Left lung (tissue), 10 donors: ENCODE measurements around the gene ZFP64. TPM values are rescaled to one million over a fixed set of nuclear protein-coding genes. Genes with fewer than 3 reads are reported as not detected.
A peak's percentile ranks its signal among the peaks of the same experiment; 100 is the strongest.

Source experiments
- ATAC-seq: fragments of 200-7000 bp; cut with Tn5 transposase; one replicate; pipeline ENCODE4 v1.9.1; 2020; ENCODE audit warnings: moderate library complexity
- DNase-seq, 4 donors: peaks; one replicate each; pipeline ENCODE4 v3.0.0-alpha.2; 2013 to 2020
- H3K27ac ChIP-seq, 2 donors: fragments of 200-600 bp; sonication (generic) in 1 of 2; one replicate each; pipeline versions ENCODE4 v1.5.0 to v1.8.0; 2020 to 2021
- H3K27me3 ChIP-seq, 2 donors: fragments of 200-600 bp; sonication (generic) in 1 of 2; one replicate each; pipeline versions ENCODE4 v1.5.0 to v1.8.0; 2020 to 2021
- H3K36me3 ChIP-seq, 2 donors: fragments of 200-600 bp; sonication (generic) in 1 of 2; one replicate each; pipeline versions ENCODE4 v1.5.0 to v1.8.0; 2020 to 2021
- H3K4me1 ChIP-seq, 2 donors: fragments of 200-600 bp; one replicate each; pipeline ENCODE4 v1.8.0; 2021
- H3K4me3 ChIP-seq, 2 donors: fragments of 200-600 bp; sonication (generic) in 1 of 2; one replicate each; pipeline versions ENCODE4 v1.5.0 to v1.8.0; 2020 to 2021; ENCODE audit warnings: mild to moderate bottlenecking in 1 of 2
- H3K9me3 ChIP-seq, 2 donors: fragments of 200-600 bp; sonication (generic) in 1 of 2; one replicate each; pipeline versions ENCODE4 v1.5.0 to v1.8.0; 2020 to 2021
- CTCF ChIP-seq, 2 donors: fragments of 200-600 bp; sonication (generic) in 1 of 2; IDR thresholded peaks; one replicate each; pipeline versions ENCODE4 v1.5.0 to v1.8.0; 2021; ENCODE audit warnings: antibody characterized with exemption in 2 of 2
- intact Hi-C, 2 donors: fragments of 100-400 bp; cut with DNase I; formaldehyde crosslinking; loops; one replicate each; pipeline versions ENCODE4 v1.11.2 to v1.14.2; 2022
- polyA plus RNA-seq, 6 donors: library from polyadenylated mRNA; unstranded; fragments of 120-200 nt; gene quantifications; one replicate each; pipeline ENCODE4 v1.2.1, GENCODE V29; 2013; ENCODE audit not compliant: insufficient read length in 6 of 6
- total RNA-seq, 2 donors: library from RNA; stranded (reverse); fragmentation: NEBNext Ultra II Directional; extraction: Animal tissue kit (Norgen Biotek cat#: 25700); gene quantifications; one replicate each; pipeline ENCODE4 v1.2.1, GENCODE V29; 2021
- donor health status: DM: no; HTN: yes; CAD: no.
- donor health status: DM: no; HTN: no; CAD: no.

Gene ZFP64
- total and polyA plus RNA-seq, 8 donors: 10.8 to 22.1 (median 18.7) TPM

DNA sequence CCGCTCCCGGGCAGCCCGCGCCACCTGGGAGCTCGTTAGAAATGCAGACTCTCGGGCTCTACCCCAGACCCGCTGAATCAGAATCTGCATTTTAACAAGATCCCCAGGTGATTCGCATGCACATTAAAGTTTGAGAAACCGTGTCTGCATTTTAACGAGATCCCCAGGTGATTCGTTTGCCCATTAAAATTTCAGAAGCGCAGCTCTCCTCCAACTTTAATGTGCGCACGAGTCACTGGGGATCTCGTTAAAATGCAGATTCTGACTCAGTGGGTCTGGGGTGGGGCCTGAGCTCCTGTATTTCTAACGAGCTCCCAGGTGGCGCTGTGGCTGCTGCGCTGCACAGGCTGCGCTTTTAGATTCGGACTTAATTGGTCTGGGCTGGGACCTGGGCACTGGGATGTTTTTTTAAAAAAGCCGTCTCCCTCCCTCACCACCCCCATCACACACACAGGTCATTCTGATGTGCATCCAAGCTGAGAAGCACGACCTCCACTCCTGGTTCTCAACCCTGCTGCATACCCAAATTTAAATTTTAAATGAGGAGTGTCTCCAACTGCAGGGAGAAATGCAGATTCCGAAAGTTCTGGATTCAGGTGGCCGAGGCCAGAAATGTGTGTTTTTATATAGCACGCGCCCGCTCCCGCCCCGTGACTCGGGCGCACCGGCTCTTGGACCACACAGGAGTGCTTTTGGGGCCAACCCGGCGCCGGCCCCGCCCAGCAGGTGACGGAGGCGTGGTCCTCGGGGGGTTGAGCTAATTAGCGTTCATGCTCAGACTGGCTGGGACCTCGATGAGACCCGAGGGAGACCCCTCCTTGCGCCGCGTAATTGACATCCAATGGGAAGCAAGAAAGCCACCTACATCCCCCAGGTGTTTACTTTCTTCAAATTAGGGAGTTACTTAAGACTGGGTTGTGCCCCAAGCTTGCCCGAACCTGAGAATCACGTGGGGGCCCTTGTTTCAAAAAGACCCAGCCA lies 85.8 kb downstream of the ZFP64 start:
- peaks cover 30 to 45% of the 10 kb centered on the region in 2 donors for H3K27me3 ChIP-seq
- DNase-seq: peak in 2 of 4 donors; percentile 23 to 25
- peaks cover 18 to 28% of the 10 kb centered on the region in 2 donors for H3K4me1 ChIP-seq
- TF ChIP-seq CTCF (IDR thresholded peaks at IDR 0.05): no peak
- H3K9me3 ChIP-seq: no peaks in the 10 kb centered on the region
- no peaks in the 10 kb centered on the region for H3K36me3 ChIP-seq
- intact Hi-C loops: no loop called here
- H3K27ac ChIP-seq: no peak overlapping the region
- peak overlapping the region; percentile 24 for H3K4me3 ChIP-seq
- peak; percentile 70 for ATAC-seq

DNA sequence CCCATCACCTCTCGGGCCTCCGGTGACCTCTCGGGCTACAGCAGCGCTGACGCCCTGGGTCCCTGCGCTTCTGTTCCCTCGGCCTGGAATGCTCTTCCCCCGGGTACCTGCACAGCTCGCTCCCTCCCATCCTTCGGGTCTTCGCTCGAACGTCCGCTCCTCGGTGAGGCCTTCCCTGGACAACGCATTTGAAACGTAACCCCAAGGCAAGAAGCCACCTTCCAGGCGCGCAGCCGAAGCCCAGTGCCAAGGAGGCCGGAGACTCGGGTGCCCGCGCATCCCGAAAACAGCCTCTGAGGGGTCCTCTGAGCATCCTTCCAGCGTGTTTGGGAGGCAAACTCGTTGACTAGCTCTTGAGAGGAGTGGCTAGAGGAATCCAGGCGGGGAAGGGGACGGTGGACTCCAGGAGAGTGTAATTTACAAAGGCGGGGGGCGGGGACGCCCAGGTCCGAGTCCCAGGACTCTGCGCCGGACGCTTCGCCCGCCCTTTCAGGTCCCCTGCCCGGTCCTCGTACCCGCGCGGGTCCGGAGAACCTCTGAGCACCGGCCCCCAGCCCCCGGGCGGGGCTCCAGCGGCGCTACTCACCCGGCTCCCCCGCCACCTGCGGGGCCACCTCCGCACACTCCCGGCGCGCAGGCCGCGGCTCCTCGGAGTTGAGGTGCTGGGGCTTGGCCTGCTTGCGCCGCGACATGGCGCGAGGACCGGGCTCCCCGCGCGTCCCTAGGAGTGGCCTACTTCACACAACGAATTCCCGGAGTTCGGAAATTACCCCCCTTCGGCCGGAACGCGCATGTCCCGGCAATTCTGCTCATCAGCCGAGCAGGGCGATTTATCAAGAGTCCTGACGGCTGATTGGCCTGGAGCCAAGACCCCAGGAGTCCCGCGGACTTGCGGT lies 86.8 kb downstream of the ZFP64 start:
- Histone ChIP-seq H3K36me3 (no peaks in the 10 kb centered on the region), H3K4me3 (peak overlapping the region; percentile 24), H3K4me1 (peaks cover 18 to 28% of the 10 kb centered on the region in 2 donors), H3K9me3 (no peaks in the 10 kb centered on the region), H3K27me3 (peaks cover 30 to 45% of the 10 kb centered on the region in 2 donors), H3K27ac (no peak overlapping the region)
- DNase-seq: peak in 3 of 4 donors; percentile 17 to 73 (median 36)
- TF ChIP-seq CTCF (IDR thresholded peaks at IDR 0.05): no peak
- ATAC-seq: peak; percentile 57
- intact Hi-C loops: no loop called here

GRCh38 chr20:52103913-52104545 lies 87.5 kb downstream of the ZFP64 start:
- Histone ChIP-seq H3K4me3 (peak overlapping the region; percentile 24), H3K4me1 (peaks cover 18 to 28% of the 10 kb centered on the region in 2 donors), H3K9me3 (no peaks in the 10 kb centered on the region), H3K27ac (no peak overlapping the region), H3K36me3 (no peaks in the 10 kb centered on the region), H3K27me3 (peaks cover 30 to 45% of the 10 kb centered on the region in 2 donors)
- intact Hi-C loops: no loop called here
- no peak for TF ChIP-seq CTCF (IDR thresholded peaks at IDR 0.05)
- ATAC-seq (no peak), DNase-seq (peak in 2 of 4 donors; percentile 12 to 18)

DNA sequence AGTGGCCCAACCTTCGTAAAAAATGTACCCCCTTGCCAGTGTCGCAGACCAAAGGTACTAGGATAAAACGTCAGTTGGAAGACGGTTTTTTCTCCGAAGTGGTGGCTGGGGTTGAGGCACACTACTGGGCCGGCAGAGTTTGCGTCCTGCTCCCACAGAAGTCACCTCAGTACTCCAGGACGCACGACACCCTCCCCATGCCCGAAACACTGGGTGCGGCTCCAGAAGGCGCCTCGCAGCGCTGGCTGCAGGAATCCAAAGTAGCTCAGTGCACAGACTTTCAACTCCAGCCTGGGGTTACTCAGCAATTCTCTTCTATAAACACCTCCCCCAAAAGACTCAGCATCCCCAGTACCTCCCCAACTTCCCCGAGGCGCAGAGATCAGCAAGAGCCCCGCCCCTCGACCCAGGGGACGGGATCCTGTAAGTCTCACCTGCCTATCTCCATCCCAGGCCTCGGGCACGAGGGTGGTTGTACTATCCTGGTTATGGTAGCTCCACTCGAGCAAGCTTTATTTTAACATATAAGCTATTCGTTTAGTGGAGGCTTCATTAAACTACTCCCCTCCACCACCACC lies 88.2 kb downstream of the ZFP64 start:
- Histone ChIP-seq H3K4me3 (peak overlapping the region; percentile 24), H3K9me3 (no peaks in the 10 kb centered on the region), H3K27ac (no peak overlapping the region), H3K4me1 (peaks cover 18 to 28% of the 10 kb centered on the region in 2 donors), H3K36me3 (no peaks in the 10 kb centered on the region), H3K27me3 (peaks cover 30 to 45% of the 10 kb centered on the region in 2 donors)
- peak in 1 of 4 donors; percentile 3 for DNase-seq
- no peak for TF ChIP-seq CTCF (IDR thresholded peaks at IDR 0.05)
- ATAC-seq: no peak
- intact Hi-C loops: no loop called here
